ENCODE results near the gene PIM2.

Gene PIM2

GRCh38 chrX:48934581-48935300 lies 15.9 kb upstream of the PIM2 start:
- peak; percentile 42 for FAIRE-seq
- TF ChIP-seq TAF1 (IDR thresholded peaks at IDR 0.05; ENCODE audit: borderline replicate concordance, low read depth, low read length) (no peak), POLR2AphosphoS5 (IDR thresholded peaks at IDR 0.05; ENCODE audit: low read depth, low read length) (no peak), POLR2A (IDR thresholded peaks at IDR 0.05; ENCODE audit: low read depth, low read length) (no peak)
- no peak for DNase-seq (ENCODE audit: insufficient read length)

GRCh38 chrX:48933757-48934156 lies 14.9 kb upstream of the PIM2 start:
- no peak for TF ChIP-seq POLR2A (IDR thresholded peaks at IDR 0.05; ENCODE audit: low read depth, low read length)
- FAIRE-seq (peak; percentile 82), DNase-seq (ENCODE audit: insufficient read length) (no peak)

GRCh38 chrX:48927736-48928382 lies 9.0 kb upstream of the PIM2 start:
- no peak for FAIRE-seq
- TF ChIP-seq TAF1 (IDR thresholded peaks at IDR 0.05; ENCODE audit: borderline replicate concordance, low read depth, low read length) (no peak), POLR2A (IDR thresholded peaks at IDR 0.05; ENCODE audit: low read depth, low read length) (no peak), POLR2AphosphoS5 (IDR thresholded peaks at IDR 0.05; ENCODE audit: low read depth, low read length) (no peak)
- DNase-seq (ENCODE audit: insufficient read length) = no peak

- FAIRE-seq (no peak), DNase-seq (ENCODE audit: insufficient read length) (no peak)
- TF ChIP-seq POLR2AphosphoS5 (IDR thresholded peaks at IDR 0.05; ENCODE audit: low read depth, low read length) = no peak
- TF ChIP-seq TAF1 (IDR thresholded peaks at IDR 0.05; ENCODE audit: borderline replicate concordance, low read depth, low read length) = no peak
- no peak for TF ChIP-seq POLR2A (IDR thresholded peaks at IDR 0.05; ENCODE audit: low read depth, low read length)
These were observed 8.3 kb upstream of the PIM2 start for GRCh38 chrX:48927123-48927522.

- DNase-seq (ENCODE audit: insufficient read length) = no peak
- no peak for TF ChIP-seq TAF1 (IDR thresholded peaks at IDR 0.05; ENCODE audit: borderline replicate concordance, low read depth, low read length)
- TF ChIP-seq POLR2AphosphoS5 (IDR thresholded peaks at IDR 0.05; ENCODE audit: low read depth, low read length) = no peak
- no peak for TF ChIP-seq POLR2A (IDR thresholded peaks at IDR 0.05; ENCODE audit: low read depth, low read length)
- FAIRE-seq = no peak
These were observed 5.4 kb upstream of the PIM2 start for GRCh38 chrX:48924270-48924669.

- TF ChIP-seq POLR2A (IDR thresholded peaks at IDR 0.05; ENCODE audit: low read depth, low read length) (no peak), POLR2AphosphoS5 (IDR thresholded peaks at IDR 0.05; ENCODE audit: low read depth, low read length) (no peak), TAF1 (IDR thresholded peaks at IDR 0.05; ENCODE audit: borderline replicate concordance, low read depth, low read length) (no peak)
- DNase-seq (ENCODE audit: insufficient read length) (no peak), FAIRE-seq (no peak)
These were observed 4.9 kb upstream of the PIM2 start for GRCh38 chrX:48923771-48924170.

- no peak for DNase-seq (ENCODE audit: insufficient read length)
- FAIRE-seq = no peak
- TF ChIP-seq POLR2AphosphoS5 (IDR thresholded peaks at IDR 0.05; ENCODE audit: low read depth, low read length) (no peak), TAF1 (IDR thresholded peaks at IDR 0.05; ENCODE audit: borderline replicate concordance, low read depth, low read length) (no peak), POLR2A (IDR thresholded peaks at IDR 0.05; ENCODE audit: low read depth, low read length) (no peak)
These were observed 1.9 kb upstream of the PIM2 start for GRCh38 chrX:48920718-48921104.

- FAIRE-seq = peak; percentile 72
- TF ChIP-seq POLR2AphosphoS5 (IDR thresholded peaks at IDR 0.05; ENCODE audit: low read depth, low read length) = peak; percentile 18; the same call in 1 of the 2 replicates
- no peak for TF ChIP-seq TAF1 (IDR thresholded peaks at IDR 0.05; ENCODE audit: borderline replicate concordance, low read depth, low read length)
- no peak for TF ChIP-seq POLR2A (IDR thresholded peaks at IDR 0.05; ENCODE audit: low read depth, low read length)
- no peak for DNase-seq (ENCODE audit: insufficient read length)
These were observed 1.3 kb upstream of the PIM2 start for GRCh38 chrX:48919947-48920717.

GRCh38 chrX:48919360-48919841 lies 577 bp upstream of the PIM2 start:
- DNase-seq (ENCODE audit: insufficient read length) (no peak), FAIRE-seq (peak; percentile 9)
- TF ChIP-seq POLR2AphosphoS5 (IDR thresholded peaks at IDR 0.05; ENCODE audit: low read depth, low read length) = no peak
- no peak for TF ChIP-seq POLR2A (IDR thresholded peaks at IDR 0.05; ENCODE audit: low read depth, low read length)
- no peak for TF ChIP-seq TAF1 (IDR thresholded peaks at IDR 0.05; ENCODE audit: borderline replicate concordance, low read depth, low read length)

- FAIRE-seq (peak; percentile 30), DNase-seq (ENCODE audit: insufficient read length) (no peak)
- no peak for TF ChIP-seq POLR2A (IDR thresholded peaks at IDR 0.05; ENCODE audit: low read depth, low read length)
- no peak for TF ChIP-seq TAF1 (IDR thresholded peaks at IDR 0.05; ENCODE audit: borderline replicate concordance, low read depth, low read length)
- no peak for TF ChIP-seq POLR2AphosphoS5 (IDR thresholded peaks at IDR 0.05; ENCODE audit: low read depth, low read length)
These were observed 552 bp downstream of the PIM2 start for GRCh38 chrX:48918301-48918642.

- TF ChIP-seq POLR2A (IDR thresholded peaks at IDR 0.05; ENCODE audit: low read depth, low read length) (peak; percentile 13; the same call in 1 of the 2 replicates), POLR2AphosphoS5 (IDR thresholded peaks at IDR 0.05; ENCODE audit: low read depth, low read length) (no peak)
- peak; percentile 98 for FAIRE-seq
- peak; percentile 70 for DNase-seq (ENCODE audit: insufficient read length)
These were observed 1.5 kb downstream of the PIM2 start for GRCh38 chrX:48917139-48918001.
